HG02642 (cell line): ENCODE results near the gene MYADML2.
"Not testable (repeated sequence)": the region's sequence is repeated elsewhere in the genome, so short reads cannot be mapped to it uniquely, and the experiment has no call there.

ENCODE experiments used
- ATAC-seq: cut with Tn5 transposase; IDR thresholded peaks from one replicate; pipeline ENCODE4 v1.9.1; 2021; ENCODE audit warnings: mild to moderate bottlenecking; ENCODE audit not compliant: unreplicated experiment, poor library complexity

Gene MYADML2

GRCh38 chr17:81959362-81960129 is 12.5 kb upstream of the MYADML2 start:
- ATAC-seq: peak; percentile 73

- no peak for ATAC-seq
Observed at GRCh38 chr17:81958633-81959342, 11.8 kb upstream of the MYADML2 start.

GRCh38 chr17:81957691-81958432 is 10.8 kb upstream of the MYADML2 start:
- ATAC-seq: no peak

GRCh38 chr17:81956607-81957589 is 9.9 kb upstream of the MYADML2 start:
- no peak for ATAC-seq

GRCh38 chr17:81955756-81956544 is 8.9 kb upstream of the MYADML2 start:
- no peak for ATAC-seq

- ATAC-seq: no peak
Observed at GRCh38 chr17:81955058-81955681, 8.1 kb upstream of the MYADML2 start.

- no peak for ATAC-seq
Observed at GRCh38 chr17:81954131-81955057, 7.4 kb upstream of the MYADML2 start.

GRCh38 chr17:81953443-81953842 is 6.4 kb upstream of the MYADML2 start:
- not testable (repeated sequence) for ATAC-seq

GRCh38 chr17:81952792-81953228 is 5.8 kb upstream of the MYADML2 start:
- ATAC-seq: no peak

GRCh38 chr17:81951785-81952684 is 5.0 kb upstream of the MYADML2 start:
- no peak for ATAC-seq

- ATAC-seq: no peak
Observed at GRCh38 chr17:81950501-81950900, 3.5 kb upstream of the MYADML2 start.

- ATAC-seq: no peak
Observed at GRCh38 chr17:81948635-81949378, 1.8 kb upstream of the MYADML2 start.

GRCh38 chr17:81944858-81945257 is 2.2 kb downstream of the MYADML2 start:
- no peak for ATAC-seq

- ATAC-seq: no peak
Observed at GRCh38 chr17:81942167-81942553, 4.9 kb downstream of the MYADML2 start.

GRCh38 chr17:81941484-81942166 is 5.4 kb downstream of the MYADML2 start:
- ATAC-seq: no peak
